OCI-LY1 (cell line): Measurements from ENCODE around the gene IRS1.

Experiments used
- EZH2 ChIP-seq: fragments of 200-600 bp; sonication (generic), shearing (Covaris generic); IDR thresholded peaks from 2 replicates; pipeline ENCODE4 v1.8.0; 2017; ENCODE audit warnings: borderline replicate concordance, mixed run types, mild to moderate bottlenecking, antibody characterized with exemption, low read length, moderate library complexity, mixed read lengths
- TF ChIP-seq, protein P1 (sequence below): fragments of 200-600 bp; sonication (generic), shearing (Covaris generic); IDR thresholded peaks from 2 replicates; pipeline ENCODE4 v1.5.1; 2017; ENCODE audit warnings: mild to moderate bottlenecking, antibody characterized with exemption, low read length, moderate library complexity, mixed read lengths

DNA sequence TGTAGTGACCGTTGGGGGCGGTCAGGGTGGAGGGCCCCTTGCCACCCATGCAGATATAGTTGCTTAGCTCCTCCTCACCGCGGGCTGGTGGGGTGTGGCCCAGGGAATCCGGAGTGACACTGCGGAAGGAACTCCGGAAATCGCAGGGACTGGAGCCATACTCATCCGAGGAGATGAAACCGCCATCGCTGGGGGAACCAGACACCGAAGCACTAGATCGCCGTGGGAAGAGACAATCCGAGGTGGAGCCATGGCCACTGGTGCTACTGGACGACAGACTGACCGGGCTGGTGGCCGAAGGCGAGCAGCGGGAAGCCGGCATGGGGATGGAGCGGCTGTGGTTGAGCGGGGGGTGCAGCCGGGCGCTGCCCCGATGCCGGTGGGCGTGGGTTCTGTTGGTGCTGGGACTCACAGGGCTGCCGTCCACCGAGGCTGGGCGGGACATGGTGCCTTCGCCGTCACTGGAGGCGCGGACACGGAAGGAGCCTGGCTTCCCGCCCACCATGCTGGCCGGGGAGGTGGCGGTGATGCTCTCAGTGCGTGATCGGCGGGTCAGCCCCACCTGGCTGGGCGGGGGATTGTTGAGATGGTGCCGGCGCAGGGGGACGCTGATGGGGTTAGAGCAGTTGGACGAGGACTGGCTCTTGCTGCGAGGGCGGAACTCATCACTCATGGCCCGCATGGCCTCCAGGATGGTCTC lies 2.2 kb downstream of the IRS1 start:
- TF ChIP-seq, protein P1, sequence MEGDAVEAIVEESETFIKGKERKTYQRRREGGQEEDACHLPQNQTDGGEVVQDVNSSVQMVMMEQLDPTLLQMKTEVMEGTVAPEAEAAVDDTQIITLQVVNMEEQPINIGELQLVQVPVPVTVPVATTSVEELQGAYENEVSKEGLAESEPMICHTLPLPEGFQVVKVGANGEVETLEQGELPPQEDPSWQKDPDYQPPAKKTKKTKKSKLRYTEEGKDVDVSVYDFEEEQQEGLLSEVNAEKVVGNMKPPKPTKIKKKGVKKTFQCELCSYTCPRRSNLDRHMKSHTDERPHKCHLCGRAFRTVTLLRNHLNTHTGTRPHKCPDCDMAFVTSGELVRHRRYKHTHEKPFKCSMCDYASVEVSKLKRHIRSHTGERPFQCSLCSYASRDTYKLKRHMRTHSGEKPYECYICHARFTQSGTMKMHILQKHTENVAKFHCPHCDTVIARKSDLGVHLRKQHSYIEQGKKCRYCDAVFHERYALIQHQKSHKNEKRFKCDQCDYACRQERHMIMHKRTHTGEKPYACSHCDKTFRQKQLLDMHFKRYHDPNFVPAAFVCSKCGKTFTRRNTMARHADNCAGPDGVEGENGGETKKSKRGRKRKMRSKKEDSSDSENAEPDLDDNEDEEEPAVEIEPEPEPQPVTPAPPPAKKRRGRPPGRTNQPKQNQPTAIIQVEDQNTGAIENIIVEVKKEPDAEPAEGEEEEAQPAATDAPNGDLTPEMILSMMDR = no peak
- TF ChIP-seq EZH2 = no peak
